Osteoblast (primary cell): Measurements from ENCODE around the gene APOBEC3C. TPM values are rescaled to one million over a fixed set of nuclear protein-coding genes. Genes with fewer than 3 reads are reported as not detected.
A peak's percentile ranks its signal among the peaks of the same experiment; 100 is the strongest.

Experiments
- DNase-seq: peaks from one replicate; pipeline ENCODE4 v3.0.0; 2011; ENCODE audit warnings: low spot score, mixed read lengths; ENCODE audit not compliant: insufficient read length; ENCODE audit errors: missing footprints
- H2AFZ ChIP-seq: 2 replicates; pipeline ENCODE4 v1.6.0; 2011; ENCODE audit warnings: mild to moderate bottlenecking, low read length
- H3K27ac ChIP-seq: 2 replicates; pipeline ENCODE4 v1.5.1; 2011; ENCODE audit warnings: mild to moderate bottlenecking, low read depth, low read length, moderate library complexity
- H3K27me3 ChIP-seq: 2 replicates; pipeline ENCODE4 v1.6.0; 2012; ENCODE audit warnings: mild to moderate bottlenecking, control low read depth, inconsistent platforms, low read length, moderate library complexity; ENCODE audit not compliant: insufficient read depth
- H3K36me3 ChIP-seq: 2 replicates; pipeline ENCODE4 v1.5.1; 2011; ENCODE audit warnings: mild to moderate bottlenecking, low read length, control low read depth, moderate library complexity; ENCODE audit not compliant: insufficient read depth
- H3K4me1 ChIP-seq: 2 replicates; pipeline ENCODE4 v1.5.1; 2011; ENCODE audit warnings: mild to moderate bottlenecking, low read length, control low read depth, moderate library complexity; ENCODE audit not compliant: insufficient read depth
- H3K4me2 ChIP-seq: 2 replicates; pipeline ENCODE4 v1.6.0; 2011; ENCODE audit warnings: mild to moderate bottlenecking, low read length; ENCODE audit not compliant: insufficient read depth
- H3K4me3 ChIP-seq: fragments of 200-600 bp; sonication (generic); 3 replicates; pipeline ENCODE4 v1.5.1; 2012; ENCODE audit warnings: mild to moderate bottlenecking, low read length, inconsistent platforms; ENCODE audit not compliant: insufficient read depth
- H3K79me2 ChIP-seq: 2 replicates; pipeline ENCODE4 v1.6.0; 2012; ENCODE audit warnings: mild to moderate bottlenecking, low read length, control low read depth, inconsistent platforms; ENCODE audit not compliant: insufficient read depth
- H3K9me3 ChIP-seq: 2 replicates; pipeline ENCODE4 v1.5.1; 2011; ENCODE audit warnings: low read depth, low read length, control low read depth
- H4K20me1 ChIP-seq: 2 replicates; pipeline ENCODE4 v1.6.0; 2012; ENCODE audit warnings: mild to moderate bottlenecking, low read length, control low read depth; ENCODE audit not compliant: insufficient read depth
- total RNA-seq: library from RNA; depleted of rRNA; stranded (reverse); fragments of >200 nt; gene quantifications from 2 replicates; pipeline ENCODE4 v1.2.3, GENCODE V29; 2012
- TF ChIP-seq, protein P1 (sequence below): IDR thresholded peaks from 2 replicates; pipeline ENCODE4 v1.5.1; 2011; ENCODE audit warnings: mild to moderate bottlenecking, low read depth, low read length, moderate library complexity; ENCODE audit errors: extremely low read depth

The APOBEC3C gene
- total RNA-seq: 16.6 and 20.0 TPM in 2 replicates

DNA sequence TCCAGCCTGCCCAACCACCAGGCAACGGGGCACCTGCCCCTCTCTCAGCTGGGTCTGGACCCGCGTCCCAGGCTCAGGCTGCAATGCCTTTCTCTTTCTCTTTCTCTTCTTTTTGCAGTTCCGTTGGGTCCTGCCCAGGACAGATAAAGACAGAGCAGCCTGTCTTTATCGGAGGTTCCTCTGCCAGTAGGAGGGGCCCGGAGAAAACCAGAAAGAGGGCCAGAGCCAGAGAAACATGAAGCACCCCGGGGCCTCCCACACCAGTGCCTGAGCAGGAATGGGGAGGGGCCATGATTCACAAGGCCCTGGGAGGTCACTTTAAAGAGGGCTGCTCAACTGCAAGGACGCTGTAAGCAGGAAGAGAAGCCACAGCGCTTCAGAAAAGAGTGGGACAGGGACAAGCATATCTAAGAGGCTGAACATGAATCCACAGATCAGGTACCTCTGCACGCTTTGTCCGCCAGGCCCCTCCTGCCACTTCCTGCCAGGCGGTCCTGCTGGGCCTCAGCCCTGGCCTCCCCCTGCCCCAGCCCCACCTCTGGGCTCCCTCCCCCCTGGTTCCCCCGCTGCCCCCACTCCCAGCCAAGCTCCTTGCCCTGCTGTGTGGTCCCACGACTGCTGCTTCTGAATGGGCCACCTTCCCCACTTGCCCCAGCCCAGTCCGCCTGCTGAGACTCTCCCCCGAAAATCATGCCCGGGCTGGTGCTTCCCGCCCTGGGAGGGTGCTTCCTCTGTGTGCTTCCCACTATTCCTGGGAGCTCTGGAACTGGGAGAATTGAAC, at the start of gene APOBEC3C:
Gene APOBEC3C (plus strand): TSS at position 316 of the 781 bp plus-strand sequence. CDS start 106 bp downstream, at position 422.
- Histone ChIP-seq H3K36me3 (no peaks in the 10 kb centered on the region), H3K27me3 (no peaks in the 10 kb centered on the region), H4K20me1 (no peaks in the 10 kb centered on the region), H2AFZ (peak within 1 kb of the TSS; percentile 84), H3K79me2 (peaks cover 12% of the 10 kb centered on the region), H3K4me3 (peak within 1 kb of the TSS; percentile 74), H3K27ac (peak within 1 kb of the TSS; percentile 13), H3K4me2 (peak within 1 kb of the TSS; percentile 87), H3K4me1 (peaks cover 6% of the 10 kb centered on the region), H3K9me3 (no peaks in the 10 kb centered on the region)
- TF ChIP-seq, protein P1, sequence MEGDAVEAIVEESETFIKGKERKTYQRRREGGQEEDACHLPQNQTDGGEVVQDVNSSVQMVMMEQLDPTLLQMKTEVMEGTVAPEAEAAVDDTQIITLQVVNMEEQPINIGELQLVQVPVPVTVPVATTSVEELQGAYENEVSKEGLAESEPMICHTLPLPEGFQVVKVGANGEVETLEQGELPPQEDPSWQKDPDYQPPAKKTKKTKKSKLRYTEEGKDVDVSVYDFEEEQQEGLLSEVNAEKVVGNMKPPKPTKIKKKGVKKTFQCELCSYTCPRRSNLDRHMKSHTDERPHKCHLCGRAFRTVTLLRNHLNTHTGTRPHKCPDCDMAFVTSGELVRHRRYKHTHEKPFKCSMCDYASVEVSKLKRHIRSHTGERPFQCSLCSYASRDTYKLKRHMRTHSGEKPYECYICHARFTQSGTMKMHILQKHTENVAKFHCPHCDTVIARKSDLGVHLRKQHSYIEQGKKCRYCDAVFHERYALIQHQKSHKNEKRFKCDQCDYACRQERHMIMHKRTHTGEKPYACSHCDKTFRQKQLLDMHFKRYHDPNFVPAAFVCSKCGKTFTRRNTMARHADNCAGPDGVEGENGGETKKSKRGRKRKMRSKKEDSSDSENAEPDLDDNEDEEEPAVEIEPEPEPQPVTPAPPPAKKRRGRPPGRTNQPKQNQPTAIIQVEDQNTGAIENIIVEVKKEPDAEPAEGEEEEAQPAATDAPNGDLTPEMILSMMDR: no peak
- DNase-seq: peak; percentile 95

DNA sequence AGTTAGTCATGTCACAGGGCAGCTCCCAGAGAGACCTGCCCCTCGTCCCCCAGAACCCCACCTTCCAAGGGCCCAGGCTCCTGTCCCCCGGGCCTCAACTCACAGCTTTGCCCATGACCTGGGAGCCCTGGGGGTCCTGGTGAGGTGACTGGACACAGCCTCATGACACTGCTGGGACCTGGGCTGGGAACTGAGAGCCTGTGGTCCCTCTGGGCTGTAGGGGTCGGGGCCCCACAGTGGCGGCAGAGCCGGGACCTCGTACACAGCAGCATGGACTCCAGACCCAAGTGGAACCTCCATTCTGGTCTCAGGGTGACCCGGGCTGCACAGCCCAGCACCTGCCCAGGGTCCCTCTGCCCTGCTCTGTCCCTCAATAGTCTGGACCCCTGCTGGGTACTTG, 49.8 kb upstream of the APOBEC3C start:
- Histone ChIP-seq H3K36me3 (no peaks in the 10 kb centered on the region), H4K20me1 (no peaks in the 10 kb centered on the region), H3K4me3 (no peak overlapping the region), H3K9me3 (no peaks in the 10 kb centered on the region), H3K79me2 (no peaks in the 10 kb centered on the region), H3K4me1 (no peaks in the 10 kb centered on the region), H3K27ac (no peak overlapping the region), H3K27me3 (peaks cover 5% of the 10 kb centered on the region), H2AFZ (no peak overlapping the region), H3K4me2 (no peak overlapping the region)
- peak; percentile 17 for DNase-seq
- TF ChIP-seq, protein P1: no peak

DNA sequence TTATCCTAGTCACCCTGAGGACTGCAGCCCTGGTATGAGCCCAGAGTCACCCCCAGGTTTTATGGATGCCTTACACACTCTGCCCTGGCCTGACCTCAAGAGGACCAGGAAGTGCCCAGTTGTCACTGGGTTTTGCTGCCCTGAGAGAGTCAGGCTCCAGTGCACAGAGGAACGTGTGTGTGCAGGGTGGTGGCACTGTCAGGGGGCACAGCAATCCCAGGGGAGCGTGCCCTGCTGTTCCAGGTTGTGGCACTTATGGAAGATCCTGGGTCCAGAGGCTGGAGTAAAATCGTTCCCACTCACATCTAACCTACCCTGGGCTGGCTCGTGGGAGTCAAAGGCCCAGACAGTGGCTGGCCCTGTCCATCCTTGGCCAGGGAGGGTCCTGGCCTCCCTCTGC, 49.1 kb upstream of the APOBEC3C start:
- Histone ChIP-seq H3K4me1 (no peaks in the 10 kb centered on the region), H3K4me3 (no peak overlapping the region), H2AFZ (no peak overlapping the region), H3K27ac (no peak overlapping the region), H3K27me3 (peaks cover 5% of the 10 kb centered on the region), H3K36me3 (no peaks in the 10 kb centered on the region), H3K79me2 (no peaks in the 10 kb centered on the region), H4K20me1 (no peaks in the 10 kb centered on the region), H3K9me3 (no peaks in the 10 kb centered on the region), H3K4me2 (no peak overlapping the region)
- no peak for DNase-seq
- TF ChIP-seq, protein P1: no peak

DNA sequence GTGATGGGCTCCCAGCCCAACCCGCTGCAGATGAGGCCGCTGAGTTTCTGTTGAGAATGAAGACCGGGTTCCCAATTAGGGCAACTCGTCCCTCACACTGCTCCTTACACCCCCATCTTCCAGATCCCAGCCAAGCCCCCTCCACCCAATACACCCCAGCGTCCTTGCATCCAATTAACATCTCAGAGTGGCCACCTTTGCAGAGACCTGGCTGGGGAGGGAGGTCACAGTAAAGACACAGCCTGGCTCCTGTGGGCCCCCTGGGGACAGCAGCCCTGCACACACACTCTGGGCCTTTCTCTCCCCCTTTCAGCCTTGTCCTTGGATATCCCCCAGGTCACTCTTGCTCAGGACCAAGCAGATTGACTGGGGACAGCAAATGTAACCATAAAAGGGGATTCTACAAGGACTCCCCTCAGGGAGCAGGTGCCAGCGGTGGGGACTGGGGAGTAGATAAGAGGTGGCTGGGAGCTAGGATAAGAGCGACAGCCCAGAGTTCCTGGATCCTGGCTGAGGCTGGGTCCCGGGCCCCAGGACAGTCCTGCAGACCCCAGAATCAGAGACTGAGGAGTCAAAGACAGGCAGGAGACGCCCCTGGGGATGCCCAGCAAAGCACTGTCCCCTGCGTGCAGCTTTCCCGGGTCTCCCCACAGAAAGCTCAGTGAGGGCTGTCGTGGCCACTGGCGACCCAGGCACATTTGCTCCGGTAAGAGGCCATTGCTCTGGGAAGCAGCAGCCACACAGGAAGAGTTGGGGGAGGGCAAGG, 48.3 kb upstream of the APOBEC3C start:
- Histone ChIP-seq H3K79me2 (no peaks in the 10 kb centered on the region), H3K9me3 (no peaks in the 10 kb centered on the region), H2AFZ (no peak overlapping the region), H4K20me1 (no peaks in the 10 kb centered on the region), H3K4me2 (no peak overlapping the region), H3K4me1 (no peaks in the 10 kb centered on the region), H3K36me3 (no peaks in the 10 kb centered on the region), H3K4me3 (no peak overlapping the region), H3K27ac (no peak overlapping the region), H3K27me3 (peaks cover 5% of the 10 kb centered on the region)
- TF ChIP-seq, protein P1: no peak
- DNase-seq: no peak
